HTR-8/SVneo (cell line): Measurements from ENCODE around the gene TTC39A.

Experiments
- DNase-seq: peaks from one replicate; pipeline ENCODE4 v3.0.0; 2011; ENCODE audit warnings: low spot score, mixed read lengths; ENCODE audit not compliant: insufficient read length
- FAIRE-seq: peaks from 2 replicates; lab custom pipeline; 2011; peaks lifted over from hg19 to GRCh38; lab: Jason Lieb, UNC

The TTC39A gene

GRCh38 chr1:51299981-51300670 lies 30.2 kb downstream of the TTC39A start:
- no peak for FAIRE-seq
- DNase-seq: no peak

DNA sequence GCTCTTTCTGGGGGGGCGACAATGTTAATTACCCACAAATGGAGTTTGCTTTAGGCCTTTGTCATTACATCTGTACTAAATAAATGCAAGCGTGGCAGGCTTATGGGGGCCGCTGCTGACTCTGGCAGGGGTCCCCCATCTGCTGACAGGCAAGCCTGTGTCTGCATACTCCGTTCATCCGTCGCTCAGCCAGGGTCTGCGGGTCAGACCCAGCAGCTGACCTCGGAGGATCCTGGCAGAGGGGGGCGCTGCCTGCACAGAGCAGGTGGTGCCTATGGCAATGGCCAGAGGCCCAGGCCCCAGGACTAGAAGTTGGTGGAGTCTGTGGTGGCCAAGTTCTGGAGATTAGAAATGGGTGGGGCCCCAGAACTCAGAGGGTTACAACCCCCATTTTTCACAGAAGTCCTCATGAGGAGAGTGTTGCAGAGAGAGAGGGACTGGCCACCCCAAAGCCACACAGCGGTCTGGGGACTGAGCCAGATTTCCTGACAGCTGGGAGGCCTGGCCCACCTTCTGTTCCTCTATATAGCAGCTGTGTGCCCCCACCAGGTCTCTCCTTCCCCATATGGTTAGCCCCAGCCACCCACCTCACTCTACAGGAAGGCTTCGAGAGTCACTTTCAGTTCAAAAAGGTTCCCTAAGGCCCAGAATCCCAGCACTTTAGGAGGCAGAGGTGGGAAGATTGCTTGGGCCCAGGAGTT lies 31.0 kb downstream of the TTC39A start:
- DNase-seq (no peak), FAIRE-seq (no peak)

GRCh38 chr1:51298322-51298705 lies 32.0 kb downstream of the TTC39A start:
- DNase-seq (no peak), FAIRE-seq (no peak)

GRCh38 chr1:51297401-51298321 lies 32.7 kb downstream of the TTC39A start:
- peak; percentile 9 for FAIRE-seq
- DNase-seq: no peak

- FAIRE-seq: peak; percentile 4
- peak; percentile 73 for DNase-seq
These were observed 33.7 kb downstream of the TTC39A start for GRCh38 chr1:51296383-51297357.

DNA sequence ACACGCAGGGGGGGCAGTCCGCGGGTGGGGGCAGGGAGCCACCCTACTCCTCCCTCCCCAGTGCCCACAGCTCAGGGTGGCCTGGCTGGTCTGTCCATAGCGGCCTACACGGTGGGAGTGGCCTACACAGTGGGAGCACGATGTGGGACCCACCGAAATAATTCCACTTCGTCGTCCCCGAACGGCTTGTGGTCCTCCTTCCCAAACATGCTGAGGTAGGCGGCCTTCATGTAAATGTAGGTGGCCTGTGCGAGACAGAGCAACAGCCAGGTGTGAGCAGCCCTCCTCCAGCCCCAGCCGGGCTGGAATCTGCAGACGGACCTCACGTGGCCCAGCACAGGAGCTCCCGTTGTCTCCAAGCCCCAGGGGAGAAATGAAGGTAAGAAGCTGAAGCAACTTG lies 34.4 kb downstream of the TTC39A start:
- DNase-seq (no peak), FAIRE-seq (no peak)

DNA sequence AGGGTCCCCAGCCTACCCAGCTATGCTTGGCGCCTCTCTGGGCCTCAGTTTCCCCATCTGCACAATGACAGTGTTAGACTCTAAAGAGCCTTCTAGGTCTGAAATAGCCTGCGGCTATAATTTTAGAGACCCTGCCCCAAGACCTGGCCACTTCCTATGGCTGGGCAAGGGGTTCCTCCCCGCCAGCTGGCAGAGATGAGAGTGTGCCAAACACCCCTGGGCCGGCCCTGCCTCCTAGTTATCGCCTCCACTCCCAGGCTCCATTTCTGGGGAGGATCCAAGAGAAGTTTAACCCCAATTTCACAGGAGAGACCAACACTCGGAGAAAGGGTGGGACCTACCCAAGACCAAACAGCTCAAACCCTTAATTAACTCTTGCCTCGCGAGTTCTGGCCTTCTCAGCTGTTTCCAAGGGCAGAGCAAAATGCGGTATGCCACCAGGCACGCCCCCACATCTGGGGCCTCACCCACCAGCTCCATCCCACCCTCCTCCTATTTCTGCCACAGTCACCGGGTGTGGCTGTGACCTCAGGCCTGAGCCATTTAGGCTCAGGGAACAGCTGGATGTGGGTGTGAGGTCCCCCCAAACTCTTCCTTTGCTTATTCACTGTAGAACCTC lies 35.7 kb downstream of the TTC39A start:
- FAIRE-seq (no peak), DNase-seq (no peak)

GRCh38 chr1:51293898-51294515 lies 36.4 kb downstream of the TTC39A start:
- FAIRE-seq: no peak
- no peak for DNase-seq

DNA sequence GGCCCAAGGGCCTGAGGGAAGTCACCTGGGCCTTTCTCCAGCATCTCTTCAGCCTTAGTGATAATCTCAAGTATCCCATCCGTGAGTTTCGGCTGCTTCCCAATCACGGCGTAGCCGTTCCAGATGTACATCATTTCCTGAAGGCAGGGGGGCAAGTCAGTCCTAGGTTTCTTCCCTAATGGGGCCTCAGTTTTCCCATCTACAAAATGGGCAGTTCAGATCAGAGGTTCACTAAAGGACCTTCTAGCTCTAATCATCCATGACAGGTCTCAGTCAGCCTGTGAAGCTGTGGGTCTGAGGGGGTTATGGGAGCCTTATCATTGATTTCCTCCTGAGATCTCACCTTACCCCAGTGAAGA lies 39.9 kb downstream of the TTC39A start:
- FAIRE-seq: no peak

DNA sequence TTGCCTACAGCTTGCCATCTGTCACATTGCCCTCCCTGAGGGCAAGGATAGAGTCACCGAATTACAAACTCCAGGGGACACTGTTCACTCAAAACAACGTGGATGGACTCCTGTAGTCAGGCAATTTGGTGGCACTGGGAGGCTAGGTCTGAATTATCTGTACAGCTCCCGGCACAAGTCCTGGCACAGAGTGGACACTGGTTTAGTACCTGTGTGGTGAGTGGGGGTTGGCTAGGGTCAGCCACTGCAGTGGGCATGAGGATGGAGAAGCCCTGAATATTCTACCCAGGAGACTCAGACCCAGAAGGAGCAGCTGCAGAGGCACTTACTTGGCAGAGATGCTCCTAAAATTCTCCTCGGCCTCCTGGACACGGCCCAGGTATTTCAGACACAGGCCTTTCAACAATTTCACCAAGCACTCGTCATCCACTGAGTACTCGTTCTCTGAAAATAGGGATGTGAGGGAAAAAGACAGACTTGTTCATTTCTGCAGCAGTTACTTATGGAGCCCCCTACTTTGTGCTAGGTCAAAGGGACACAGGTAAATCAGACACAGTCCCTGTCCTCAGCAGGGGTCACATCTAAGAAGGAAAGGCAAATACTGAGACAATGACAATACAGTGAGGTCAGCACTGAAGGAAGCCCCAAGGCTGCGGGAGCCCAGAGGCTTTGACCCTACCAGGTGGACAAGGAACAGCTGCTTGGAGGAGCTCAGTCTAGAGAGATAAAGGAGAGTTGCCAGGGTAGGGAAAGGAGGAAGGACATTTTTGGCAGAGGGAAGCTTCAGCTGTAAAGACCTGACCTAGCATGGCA lies 40.5 kb downstream of the TTC39A start:
- DNase-seq (no peak), FAIRE-seq (no peak)

More for the DNA sequence above, 39.9 kb downstream of the TTC39A start:
- no peak for DNase-seq

DNA sequence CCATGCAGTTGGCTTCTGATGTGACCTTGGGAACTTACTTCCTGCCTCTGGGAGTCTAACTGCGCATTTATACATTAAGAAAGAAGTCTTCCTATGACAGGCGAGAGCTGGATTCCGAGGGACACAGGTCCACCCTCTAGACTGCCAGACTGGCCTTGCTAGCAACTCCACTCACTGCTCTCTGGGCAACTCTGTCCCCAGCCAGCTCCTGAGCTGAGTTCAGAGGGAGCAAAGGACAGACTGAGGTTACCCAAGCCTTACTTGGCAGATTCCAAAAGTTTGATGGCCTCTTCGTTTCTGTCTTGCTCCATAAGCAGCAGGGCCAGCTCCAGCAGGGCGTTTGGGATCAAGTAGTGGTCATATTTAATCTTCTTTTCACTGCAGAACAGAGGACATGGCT lies 41.8 kb downstream of the TTC39A start:
- DNase-seq (no peak), FAIRE-seq (no peak)

DNA sequence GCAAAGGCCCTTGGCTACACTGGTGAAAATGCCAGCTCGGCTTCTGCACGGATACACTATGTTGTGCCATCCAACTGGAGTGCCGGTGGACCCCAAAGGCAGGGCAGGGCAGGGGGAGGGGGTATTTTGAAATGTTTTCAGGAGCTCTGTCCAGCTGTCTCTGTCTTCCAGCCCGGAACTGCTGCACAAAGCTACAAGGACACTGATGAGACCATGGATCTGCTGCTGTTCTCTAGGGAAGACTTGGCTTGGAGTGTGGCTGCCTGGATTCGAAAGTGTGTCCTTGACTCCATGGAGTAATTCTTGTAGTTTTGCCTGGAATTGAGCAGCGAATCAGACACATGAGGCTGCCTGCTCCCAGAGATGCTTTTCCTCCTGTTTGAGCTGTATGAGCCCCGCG lies 42.4 kb downstream of the TTC39A start:
- DNase-seq (no peak), FAIRE-seq (no peak)

DNA sequence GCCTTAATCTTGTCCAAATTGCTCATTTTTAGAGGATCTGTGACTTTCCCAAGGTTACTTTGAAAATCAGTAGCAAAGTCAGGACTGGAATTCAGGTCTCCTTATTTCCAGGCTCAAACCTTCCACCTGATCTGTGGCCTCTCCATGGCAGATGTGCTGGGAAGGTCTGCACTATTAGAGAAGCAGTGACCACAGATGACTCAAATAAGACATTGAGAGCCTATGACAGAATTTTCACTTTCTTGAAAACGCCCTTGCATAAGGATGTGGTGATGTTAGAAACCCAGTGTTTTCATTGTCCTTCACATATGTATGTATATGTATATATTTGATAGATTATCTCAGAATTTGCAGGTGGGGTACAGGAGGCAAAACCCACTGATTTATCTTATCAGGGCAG lies 45.3 kb downstream of the TTC39A start:
- no peak for FAIRE-seq

GRCh38 chr1:51284487-51284954 lies 45.8 kb downstream of the TTC39A start:
- FAIRE-seq (no peak), DNase-seq (no peak)

More for the DNA sequence above, 45.3 kb downstream of the TTC39A start:
- no peak for DNase-seq

DNA sequence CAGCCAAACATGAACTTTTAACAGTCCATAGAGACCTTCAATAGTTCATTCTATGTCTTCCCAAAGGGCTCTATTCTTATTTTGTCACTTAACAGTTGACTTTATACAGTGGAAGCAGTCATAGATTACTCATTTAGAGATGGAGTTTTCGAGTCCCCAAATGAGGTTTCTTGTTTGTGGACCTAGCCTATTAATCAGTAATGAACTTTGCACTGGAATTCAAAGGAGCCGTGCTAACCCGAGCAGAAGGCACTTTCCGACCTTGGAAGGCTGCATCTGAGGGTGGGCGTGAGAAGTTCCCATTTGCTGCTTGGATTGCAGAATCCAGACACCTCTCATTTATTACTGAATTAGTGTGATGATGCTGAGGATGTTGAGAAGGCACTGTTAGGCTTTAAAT lies 46.4 kb downstream of the TTC39A start:
- FAIRE-seq (no peak), DNase-seq (no peak)

GRCh38 chr1:51282605-51283004 lies 47.8 kb downstream of the TTC39A start:
- FAIRE-seq: no peak
- no peak for DNase-seq

DNA sequence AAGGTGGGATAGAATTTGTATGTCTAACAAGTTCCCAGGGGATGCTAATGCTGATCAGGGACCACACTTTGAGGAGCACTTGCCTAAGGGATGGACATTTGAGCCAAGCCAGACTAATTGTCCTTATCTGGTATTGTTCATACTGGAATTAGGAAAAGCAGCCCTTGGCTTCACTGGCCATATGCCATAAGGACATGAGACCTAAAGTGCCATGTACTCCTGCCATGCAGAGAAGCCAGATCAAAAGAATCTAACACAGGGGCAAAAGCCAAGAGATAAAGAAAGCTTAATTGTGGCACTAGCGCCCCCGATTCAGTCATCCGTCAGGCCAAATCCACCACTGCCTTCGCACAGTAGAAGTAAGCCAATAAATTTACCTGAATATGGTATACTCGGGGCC lies 48.6 kb downstream of the TTC39A start:
- FAIRE-seq: no peak
- no peak for DNase-seq
